OCI-LY3 (cell line): ENCODE measurements around the gene STK32C.

Experiments
- EZH2phosphoT487 ChIP-seq: fragments of 200-600 bp; shearing (Covaris generic); IDR thresholded peaks from 2 replicates; pipeline ENCODE4 v1.6.1; 2018; ENCODE audit warnings: antibody characterized with exemption, mixed run types, low read depth
- TF ChIP-seq, protein P1 (sequence below): fragments of 200-600, 300-600 bp; sonication (generic); IDR thresholded peaks from 2 replicates; pipeline ENCODE4 v1.5.1; 2014; ENCODE audit warnings: antibody characterized with exemption, low read length, low read depth

DNA sequence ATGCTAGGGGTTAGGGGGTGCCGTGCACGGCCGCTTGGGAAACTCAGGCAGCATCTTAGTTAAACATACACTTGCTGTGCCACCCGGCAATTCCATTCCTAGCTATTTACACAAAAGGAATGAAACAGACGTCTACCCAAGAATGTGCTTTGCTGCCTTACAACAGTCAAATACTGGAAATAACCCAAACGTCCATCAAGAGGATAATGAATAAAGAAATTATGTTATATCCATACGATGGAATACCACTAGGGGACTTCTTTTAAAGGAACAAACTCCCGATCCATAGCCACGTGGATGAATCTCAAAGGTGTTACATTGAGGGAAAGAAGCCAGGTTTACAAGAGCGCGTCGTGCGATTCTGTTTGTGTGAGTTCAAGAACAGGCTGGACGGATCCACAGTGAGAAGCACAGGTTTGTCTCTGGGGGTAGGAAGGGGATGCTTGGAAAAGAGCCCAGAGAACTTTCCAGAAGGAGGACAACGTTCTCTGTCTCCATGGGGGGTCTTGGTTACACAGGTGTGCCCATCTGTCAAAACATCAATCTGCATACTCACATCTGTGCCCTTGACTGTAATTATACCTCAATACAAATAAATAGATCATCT lies 41.8 kb downstream of the STK32C start:
- TF ChIP-seq, protein P1, sequence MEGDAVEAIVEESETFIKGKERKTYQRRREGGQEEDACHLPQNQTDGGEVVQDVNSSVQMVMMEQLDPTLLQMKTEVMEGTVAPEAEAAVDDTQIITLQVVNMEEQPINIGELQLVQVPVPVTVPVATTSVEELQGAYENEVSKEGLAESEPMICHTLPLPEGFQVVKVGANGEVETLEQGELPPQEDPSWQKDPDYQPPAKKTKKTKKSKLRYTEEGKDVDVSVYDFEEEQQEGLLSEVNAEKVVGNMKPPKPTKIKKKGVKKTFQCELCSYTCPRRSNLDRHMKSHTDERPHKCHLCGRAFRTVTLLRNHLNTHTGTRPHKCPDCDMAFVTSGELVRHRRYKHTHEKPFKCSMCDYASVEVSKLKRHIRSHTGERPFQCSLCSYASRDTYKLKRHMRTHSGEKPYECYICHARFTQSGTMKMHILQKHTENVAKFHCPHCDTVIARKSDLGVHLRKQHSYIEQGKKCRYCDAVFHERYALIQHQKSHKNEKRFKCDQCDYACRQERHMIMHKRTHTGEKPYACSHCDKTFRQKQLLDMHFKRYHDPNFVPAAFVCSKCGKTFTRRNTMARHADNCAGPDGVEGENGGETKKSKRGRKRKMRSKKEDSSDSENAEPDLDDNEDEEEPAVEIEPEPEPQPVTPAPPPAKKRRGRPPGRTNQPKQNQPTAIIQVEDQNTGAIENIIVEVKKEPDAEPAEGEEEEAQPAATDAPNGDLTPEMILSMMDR, result no peak
- TF ChIP-seq EZH2phosphoT487, result no peak
